Stimulated activated CD8-positive, alpha-beta memory T cell treated with anti-CD3 and anti-CD28 coated beads, Interleukin-12 subunit alpha, Interleukin-12 subunit beta, amount 100 ng/mL, for 24 hours (primary cell): Measurements from ENCODE around the gene RREB1.

Experiments used
- DNase-seq: peaks from one replicate; pipeline ENCODE4 v3.0.0-alpha.2; 2020; ENCODE audit errors: extremely low read depth

Gene RREB1

GRCh38 chr6:7100072-7100752, 7.5 kb upstream of the RREB1 start:
- no peak for DNase-seq

- no peak for DNase-seq
These were observed 7.0 kb upstream of the RREB1 start for GRCh38 chr6:7100753-7101081.

GRCh38 chr6:7101290-7101689, 6.5 kb upstream of the RREB1 start:
- no peak for DNase-seq

GRCh38 chr6:7104752-7105151, 3.0 kb upstream of the RREB1 start:
- no peak for DNase-seq

GRCh38 chr6:7106215-7106751, 1.5 kb upstream of the RREB1 start:
- DNase-seq: no peak

GRCh38 chr6:7106752-7107577, 796 bp upstream of the RREB1 start:
- no peak for DNase-seq

- DNase-seq: no peak
These were observed 619 bp downstream of the RREB1 start for GRCh38 chr6:7108196-7108963.

GRCh38 chr6:7108964-7109836, 1.4 kb downstream of the RREB1 start:
- no peak for DNase-seq

- DNase-seq: no peak
These were observed 2.5 kb downstream of the RREB1 start for GRCh38 chr6:7110092-7110792.

GRCh38 chr6:7111095-7111690, 3.4 kb downstream of the RREB1 start:
- no peak for DNase-seq

- DNase-seq: no peak
These were observed 4.4 kb downstream of the RREB1 start for GRCh38 chr6:7112171-7112570.

- no peak for DNase-seq
These were observed 5.1 kb downstream of the RREB1 start for GRCh38 chr6:7112741-7113313.

- DNase-seq: no peak
These were observed 7.1 kb downstream of the RREB1 start for GRCh38 chr6:7114744-7115458.

- DNase-seq: no peak
These were observed 7.9 kb downstream of the RREB1 start for GRCh38 chr6:7115543-7116231.

GRCh38 chr6:7119272-7119801, 11.6 kb downstream of the RREB1 start:
- DNase-seq: no peak

GRCh38 chr6:7121700-7122241, 14.0 kb downstream of the RREB1 start:
- DNase-seq: no peak

GRCh38 chr6:7122684-7123083, 14.9 kb downstream of the RREB1 start:
- DNase-seq: no peak

- no peak for DNase-seq
These were observed 16.4 kb downstream of the RREB1 start for GRCh38 chr6:7124114-7124513.
